GM23338 (cell line): Measurements from ENCODE around the gene KCNJ11. TPM values are rescaled to one million over a fixed set of nuclear protein-coding genes. Genes with fewer than 3 reads are reported as not detected.

Source experiments
- ATAC-seq: fragments of 200-7000 bp; cut with Tn5 transposase; 3 replicates; pipeline ENCODE4 v1.9.1; 2020
- DNase-seq: peaks from one replicate; pipeline ENCODE4 v3.0.0-alpha.2; 2015; ENCODE audit warnings: low spot score
- H2AFZ ChIP-seq: fragments of 200-600 bp; sonication (generic); 2 replicates; pipeline ENCODE4 v1.8.0; 2016; ENCODE audit warnings: antibody characterized with exemption, mild to moderate bottlenecking, moderate library complexity
- H3F3A ChIP-seq: fragments of 200-600 bp; sonication (generic); replicated peaks from 2 replicates; pipeline ENCODE4 v1.8.0; 2017; ENCODE audit warnings: antibody characterized with exemption, mixed run types, low read depth
- H3K27ac ChIP-seq: fragments of 200-600 bp; sonication (generic); 2 replicates; pipeline ENCODE4 v1.6.1; 2016; ENCODE audit warnings: low read depth
- H3K27me3 ChIP-seq: fragments of 200-600 bp; sonication (generic); 2 replicates; pipeline ENCODE4 v1.8.0; 2016; ENCODE audit warnings: mild to moderate bottlenecking, mixed run types, moderate library complexity; ENCODE audit not compliant: insufficient read depth
- H3K36me3 ChIP-seq: fragments of 200-600 bp; sonication (generic); 2 replicates; pipeline ENCODE4 v1.8.0; 2016; ENCODE audit warnings: mild to moderate bottlenecking; ENCODE audit not compliant: insufficient read depth
- H3K4me1 ChIP-seq: fragments of 200-600 bp; sonication (generic); 2 replicates; pipeline ENCODE4 v1.8.0; 2016; ENCODE audit warnings: mild to moderate bottlenecking, moderate library complexity; ENCODE audit not compliant: insufficient read depth
- H3K4me2 ChIP-seq: fragments of 200-600 bp; sonication (generic); 2 replicates; pipeline ENCODE4 v1.7.1; 2017; ENCODE audit warnings: mixed run types
- H3K4me3 ChIP-seq: fragments of 200-600 bp; sonication (generic); 2 replicates; pipeline ENCODE4 v1.6.1; 2016; ENCODE audit warnings: mixed run types
- H3K79me2 ChIP-seq: fragments of 200-600 bp; sonication (generic); replicated peaks from 2 replicates; pipeline ENCODE4 v1.8.0; 2017; ENCODE audit warnings: mild to moderate bottlenecking; ENCODE audit not compliant: insufficient read depth
- H3K9me2 ChIP-seq: fragments of 200-600 bp; sonication (generic); 2 replicates; pipeline ENCODE4 v1.8.0; 2017; ENCODE audit not compliant: insufficient read depth
- H4K20me1 ChIP-seq: fragments of 200-600 bp; sonication (generic); replicated peaks from 2 replicates; pipeline ENCODE4 v1.8.0; 2017; ENCODE audit warnings: mild to moderate bottlenecking; ENCODE audit not compliant: insufficient read depth
- H3K27ac Mint-ChIP-seq: 2 replicates; pipeline ENCODE4 v1.8.0; 2020; ENCODE audit warnings: inconsistent platforms, mild to moderate bottlenecking, moderate library complexity, mixed read lengths
- H3K27me3 Mint-ChIP-seq: 3 replicates; pipeline ENCODE4 v1.8.0; 2022; ENCODE audit warnings: low read depth, mild to moderate bottlenecking, moderate library complexity, mixed read lengths, inconsistent platforms; ENCODE audit not compliant: insufficient read depth, poor library complexity
- H3K36me3 Mint-ChIP-seq: 3 replicates; pipeline ENCODE4 v1.8.0; 2021; ENCODE audit warnings: low read depth, mild to moderate bottlenecking, inconsistent platforms, moderate library complexity, mixed read lengths
- H3K4me1 Mint-ChIP-seq: 3 replicates; pipeline ENCODE4 v1.8.0; 2020; ENCODE audit warnings: mild to moderate bottlenecking, inconsistent platforms, mixed read lengths
- H3K4me3 Mint-ChIP-seq: 3 replicates; pipeline ENCODE4 v1.8.0; 2021; ENCODE audit warnings: moderate library complexity, mild to moderate bottlenecking, inconsistent platforms, mixed read lengths
- H3K9me3 Mint-ChIP-seq: 3 replicates; pipeline ENCODE4 v1.8.0; 2020; ENCODE audit warnings: moderate library complexity, mild to moderate bottlenecking, inconsistent platforms, mixed read lengths
- EZH2 ChIP-seq: fragments of 200-600 bp; sonication (generic); IDR thresholded peaks from one replicate; pipeline ENCODE4 v1.8.0; 2017; ENCODE audit warnings: antibody characterized with exemption, mild to moderate bottlenecking, low read depth; ENCODE audit not compliant: unreplicated experiment
- EZH2phosphoT487 ChIP-seq: fragments of 200-600 bp; sonication (generic); IDR thresholded peaks from one replicate; pipeline ENCODE4 v1.8.1; 2018; ENCODE audit warnings: antibody characterized with exemption; ENCODE audit not compliant: unreplicated experiment
- JUNB ChIP-seq: IDR thresholded peaks from one replicate; pipeline ENCODE4 v1.6.1; 2016; ENCODE audit warnings: antibody characterized with exemption; ENCODE audit not compliant: unreplicated experiment
- POLR2AphosphoS5 ChIP-seq: IDR thresholded peaks from 2 replicates; pipeline ENCODE4 v1.6.1; 2016; ENCODE audit warnings: antibody characterized with exemption, low read depth
- STAT1 ChIP-seq: IDR thresholded peaks from one replicate; pipeline ENCODE4 v1.6.1; 2016; ENCODE audit warnings: antibody characterized with exemption; ENCODE audit not compliant: unreplicated experiment
- ZNF114 ChIP-seq: fragments of 250-450 bp; sonication (Bioruptor Pico); IDR thresholded peaks from 2 replicates; pipeline ENCODE4 v1.5.0; 2020; ENCODE audit warnings: mild to moderate bottlenecking, moderate library complexity
- ZNF331 ChIP-seq: fragments of 250-450 bp; sonication (Bioruptor Pico); IDR thresholded peaks from 2 replicates; pipeline ENCODE4 v1.5.0; 2020; ENCODE audit warnings: low read depth, mild to moderate bottlenecking, moderate library complexity
- polyA plus RNA-seq: library from polyadenylated mRNA; unstranded; fragments of >200 nt; fragmentation: Nextera tagmentation; extraction: Ambion mirVana; gene quantifications from 2 replicates; pipeline ENCODE4 v1.2.1, GENCODE V29; 2016
- total RNA-seq: library from RNA; depleted of rRNA; stranded (reverse); fragments of >200 nt; shearing (Covaris generic); gene quantifications from 2 replicates; pipeline ENCODE4 v1.2.3, GENCODE V29; 2014
- TF ChIP-seq, protein P1 (sequence below): IDR thresholded peaks from one replicate; pipeline ENCODE4 v1.6.1; 2018; ENCODE audit warnings: antibody characterized with exemption; ENCODE audit not compliant: unreplicated experiment
- TF ChIP-seq, protein P2 (sequence below): IDR thresholded peaks from 2 replicates; pipeline ENCODE4 v1.6.1; 2016; ENCODE audit warnings: antibody characterized with exemption
- TF ChIP-seq, protein P3 (sequence below), 2 experiments: fragments of 200-600 bp in 1 of 2; sonication (generic) in 1 of 2; conservative IDR thresholded peaks; 2 replicates each; pipeline versions ENCODE4 v1.5.1 to v1.6.1; 2016 to 2017; ENCODE audit warnings: antibody characterized with exemption in 2 of 2, low read depth in 2 of 2, mild to moderate bottlenecking in 2 of 2, moderate library complexity in 1 of 2
- TF ChIP-seq, protein P4 (sequence below): fragments of 250-450 bp; sonication (Bioruptor Pico); IDR thresholded peaks from 2 replicates; pipeline ENCODE4 v1.5.0; 2020; ENCODE audit warnings: mild to moderate bottlenecking, moderate library complexity

The KCNJ11 gene
- total and polyA plus RNA-seq, 2 experiments from 2014 or later: 0.89 to 7.9 TPM

DNA sequence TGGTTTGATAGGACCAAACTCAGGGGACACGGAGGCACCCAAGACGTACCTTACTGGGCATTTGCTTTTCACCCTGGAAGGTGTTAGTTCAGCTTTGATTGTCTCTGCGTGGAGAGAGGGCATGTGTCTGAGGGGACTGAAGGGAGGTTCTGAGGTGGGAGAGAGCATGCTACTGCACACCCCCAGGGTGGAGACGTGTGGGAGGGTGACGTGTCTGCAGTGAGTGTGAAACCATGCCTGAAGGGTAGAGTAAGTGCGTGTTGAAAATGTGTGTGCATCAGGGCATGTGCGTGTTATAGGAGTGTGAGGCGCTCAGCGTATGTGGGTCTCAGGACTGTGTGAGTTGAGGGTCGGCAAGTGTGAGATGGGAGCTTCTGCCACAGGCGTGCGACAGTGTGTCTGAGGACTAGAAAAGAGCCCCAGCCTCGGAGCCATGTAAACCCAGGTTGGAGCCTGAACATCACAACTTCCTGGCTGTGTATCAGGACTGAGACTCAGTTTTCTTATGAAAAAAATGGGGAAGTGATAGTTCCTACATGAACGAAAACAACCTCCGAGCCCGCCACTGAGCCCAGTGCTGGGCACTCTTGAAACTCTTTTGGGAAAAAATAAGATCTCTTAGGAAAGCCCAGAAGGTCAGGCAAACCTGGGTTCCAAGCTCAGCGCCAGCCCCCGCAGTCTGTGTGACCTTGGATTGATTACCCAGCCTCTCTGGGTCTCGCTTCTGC lies 11.8 kb upstream of the KCNJ11 start:
- H3K4me3 Mint-ChIP-seq: no peak overlapping the region
- no peaks in the 10 kb centered on the region for H3K4me1 ChIP-seq
- no peaks in the 10 kb centered on the region for H3K27me3 ChIP-seq
- H3K36me3 Mint-ChIP-seq: no peaks in the 10 kb centered on the region
- no peaks in the 10 kb centered on the region for H3K4me1 Mint-ChIP-seq
- TF ChIP-seq, protein P1, sequence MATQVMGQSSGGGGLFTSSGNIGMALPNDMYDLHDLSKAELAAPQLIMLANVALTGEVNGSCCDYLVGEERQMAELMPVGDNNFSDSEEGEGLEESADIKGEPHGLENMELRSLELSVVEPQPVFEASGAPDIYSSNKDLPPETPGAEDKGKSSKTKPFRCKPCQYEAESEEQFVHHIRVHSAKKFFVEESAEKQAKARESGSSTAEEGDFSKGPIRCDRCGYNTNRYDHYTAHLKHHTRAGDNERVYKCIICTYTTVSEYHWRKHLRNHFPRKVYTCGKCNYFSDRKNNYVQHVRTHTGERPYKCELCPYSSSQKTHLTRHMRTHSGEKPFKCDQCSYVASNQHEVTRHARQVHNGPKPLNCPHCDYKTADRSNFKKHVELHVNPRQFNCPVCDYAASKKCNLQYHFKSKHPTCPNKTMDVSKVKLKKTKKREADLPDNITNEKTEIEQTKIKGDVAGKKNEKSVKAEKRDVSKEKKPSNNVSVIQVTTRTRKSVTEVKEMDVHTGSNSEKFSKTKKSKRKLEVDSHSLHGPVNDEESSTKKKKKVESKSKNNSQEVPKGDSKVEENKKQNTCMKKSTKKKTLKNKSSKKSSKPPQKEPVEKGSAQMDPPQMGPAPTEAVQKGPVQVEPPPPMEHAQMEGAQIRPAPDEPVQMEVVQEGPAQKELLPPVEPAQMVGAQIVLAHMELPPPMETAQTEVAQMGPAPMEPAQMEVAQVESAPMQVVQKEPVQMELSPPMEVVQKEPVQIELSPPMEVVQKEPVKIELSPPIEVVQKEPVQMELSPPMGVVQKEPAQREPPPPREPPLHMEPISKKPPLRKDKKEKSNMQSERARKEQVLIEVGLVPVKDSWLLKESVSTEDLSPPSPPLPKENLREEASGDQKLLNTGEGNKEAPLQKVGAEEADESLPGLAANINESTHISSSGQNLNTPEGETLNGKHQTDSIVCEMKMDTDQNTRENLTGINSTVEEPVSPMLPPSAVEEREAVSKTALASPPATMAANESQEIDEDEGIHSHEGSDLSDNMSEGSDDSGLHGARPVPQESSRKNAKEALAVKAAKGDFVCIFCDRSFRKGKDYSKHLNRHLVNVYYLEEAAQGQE: no peak
- TF ChIP-seq POLR2AphosphoS5 (no peak), ZNF114 (CRISPR knock-in tag) (no peak), ZNF331 (CRISPR knock-in tag) (no peak), JUNB (no peak), EZH2phosphoT487 (no peak), EZH2 (no peak), STAT1 (no peak)
- TF ChIP-seq, protein P2, sequence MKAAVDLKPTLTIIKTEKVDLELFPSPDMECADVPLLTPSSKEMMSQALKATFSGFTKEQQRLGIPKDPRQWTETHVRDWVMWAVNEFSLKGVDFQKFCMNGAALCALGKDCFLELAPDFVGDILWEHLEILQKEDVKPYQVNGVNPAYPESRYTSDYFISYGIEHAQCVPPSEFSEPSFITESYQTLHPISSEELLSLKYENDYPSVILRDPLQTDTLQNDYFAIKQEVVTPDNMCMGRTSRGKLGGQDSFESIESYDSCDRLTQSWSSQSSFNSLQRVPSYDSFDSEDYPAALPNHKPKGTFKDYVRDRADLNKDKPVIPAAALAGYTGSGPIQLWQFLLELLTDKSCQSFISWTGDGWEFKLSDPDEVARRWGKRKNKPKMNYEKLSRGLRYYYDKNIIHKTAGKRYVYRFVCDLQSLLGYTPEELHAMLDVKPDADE: no peak
- TF ChIP-seq, protein P3, sequence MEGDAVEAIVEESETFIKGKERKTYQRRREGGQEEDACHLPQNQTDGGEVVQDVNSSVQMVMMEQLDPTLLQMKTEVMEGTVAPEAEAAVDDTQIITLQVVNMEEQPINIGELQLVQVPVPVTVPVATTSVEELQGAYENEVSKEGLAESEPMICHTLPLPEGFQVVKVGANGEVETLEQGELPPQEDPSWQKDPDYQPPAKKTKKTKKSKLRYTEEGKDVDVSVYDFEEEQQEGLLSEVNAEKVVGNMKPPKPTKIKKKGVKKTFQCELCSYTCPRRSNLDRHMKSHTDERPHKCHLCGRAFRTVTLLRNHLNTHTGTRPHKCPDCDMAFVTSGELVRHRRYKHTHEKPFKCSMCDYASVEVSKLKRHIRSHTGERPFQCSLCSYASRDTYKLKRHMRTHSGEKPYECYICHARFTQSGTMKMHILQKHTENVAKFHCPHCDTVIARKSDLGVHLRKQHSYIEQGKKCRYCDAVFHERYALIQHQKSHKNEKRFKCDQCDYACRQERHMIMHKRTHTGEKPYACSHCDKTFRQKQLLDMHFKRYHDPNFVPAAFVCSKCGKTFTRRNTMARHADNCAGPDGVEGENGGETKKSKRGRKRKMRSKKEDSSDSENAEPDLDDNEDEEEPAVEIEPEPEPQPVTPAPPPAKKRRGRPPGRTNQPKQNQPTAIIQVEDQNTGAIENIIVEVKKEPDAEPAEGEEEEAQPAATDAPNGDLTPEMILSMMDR (conservative IDR thresholded peaks at IDR 0.05; ENCODE audit: low read depth in 2 of 2): no peak
- TF ChIP-seq, protein P4, sequence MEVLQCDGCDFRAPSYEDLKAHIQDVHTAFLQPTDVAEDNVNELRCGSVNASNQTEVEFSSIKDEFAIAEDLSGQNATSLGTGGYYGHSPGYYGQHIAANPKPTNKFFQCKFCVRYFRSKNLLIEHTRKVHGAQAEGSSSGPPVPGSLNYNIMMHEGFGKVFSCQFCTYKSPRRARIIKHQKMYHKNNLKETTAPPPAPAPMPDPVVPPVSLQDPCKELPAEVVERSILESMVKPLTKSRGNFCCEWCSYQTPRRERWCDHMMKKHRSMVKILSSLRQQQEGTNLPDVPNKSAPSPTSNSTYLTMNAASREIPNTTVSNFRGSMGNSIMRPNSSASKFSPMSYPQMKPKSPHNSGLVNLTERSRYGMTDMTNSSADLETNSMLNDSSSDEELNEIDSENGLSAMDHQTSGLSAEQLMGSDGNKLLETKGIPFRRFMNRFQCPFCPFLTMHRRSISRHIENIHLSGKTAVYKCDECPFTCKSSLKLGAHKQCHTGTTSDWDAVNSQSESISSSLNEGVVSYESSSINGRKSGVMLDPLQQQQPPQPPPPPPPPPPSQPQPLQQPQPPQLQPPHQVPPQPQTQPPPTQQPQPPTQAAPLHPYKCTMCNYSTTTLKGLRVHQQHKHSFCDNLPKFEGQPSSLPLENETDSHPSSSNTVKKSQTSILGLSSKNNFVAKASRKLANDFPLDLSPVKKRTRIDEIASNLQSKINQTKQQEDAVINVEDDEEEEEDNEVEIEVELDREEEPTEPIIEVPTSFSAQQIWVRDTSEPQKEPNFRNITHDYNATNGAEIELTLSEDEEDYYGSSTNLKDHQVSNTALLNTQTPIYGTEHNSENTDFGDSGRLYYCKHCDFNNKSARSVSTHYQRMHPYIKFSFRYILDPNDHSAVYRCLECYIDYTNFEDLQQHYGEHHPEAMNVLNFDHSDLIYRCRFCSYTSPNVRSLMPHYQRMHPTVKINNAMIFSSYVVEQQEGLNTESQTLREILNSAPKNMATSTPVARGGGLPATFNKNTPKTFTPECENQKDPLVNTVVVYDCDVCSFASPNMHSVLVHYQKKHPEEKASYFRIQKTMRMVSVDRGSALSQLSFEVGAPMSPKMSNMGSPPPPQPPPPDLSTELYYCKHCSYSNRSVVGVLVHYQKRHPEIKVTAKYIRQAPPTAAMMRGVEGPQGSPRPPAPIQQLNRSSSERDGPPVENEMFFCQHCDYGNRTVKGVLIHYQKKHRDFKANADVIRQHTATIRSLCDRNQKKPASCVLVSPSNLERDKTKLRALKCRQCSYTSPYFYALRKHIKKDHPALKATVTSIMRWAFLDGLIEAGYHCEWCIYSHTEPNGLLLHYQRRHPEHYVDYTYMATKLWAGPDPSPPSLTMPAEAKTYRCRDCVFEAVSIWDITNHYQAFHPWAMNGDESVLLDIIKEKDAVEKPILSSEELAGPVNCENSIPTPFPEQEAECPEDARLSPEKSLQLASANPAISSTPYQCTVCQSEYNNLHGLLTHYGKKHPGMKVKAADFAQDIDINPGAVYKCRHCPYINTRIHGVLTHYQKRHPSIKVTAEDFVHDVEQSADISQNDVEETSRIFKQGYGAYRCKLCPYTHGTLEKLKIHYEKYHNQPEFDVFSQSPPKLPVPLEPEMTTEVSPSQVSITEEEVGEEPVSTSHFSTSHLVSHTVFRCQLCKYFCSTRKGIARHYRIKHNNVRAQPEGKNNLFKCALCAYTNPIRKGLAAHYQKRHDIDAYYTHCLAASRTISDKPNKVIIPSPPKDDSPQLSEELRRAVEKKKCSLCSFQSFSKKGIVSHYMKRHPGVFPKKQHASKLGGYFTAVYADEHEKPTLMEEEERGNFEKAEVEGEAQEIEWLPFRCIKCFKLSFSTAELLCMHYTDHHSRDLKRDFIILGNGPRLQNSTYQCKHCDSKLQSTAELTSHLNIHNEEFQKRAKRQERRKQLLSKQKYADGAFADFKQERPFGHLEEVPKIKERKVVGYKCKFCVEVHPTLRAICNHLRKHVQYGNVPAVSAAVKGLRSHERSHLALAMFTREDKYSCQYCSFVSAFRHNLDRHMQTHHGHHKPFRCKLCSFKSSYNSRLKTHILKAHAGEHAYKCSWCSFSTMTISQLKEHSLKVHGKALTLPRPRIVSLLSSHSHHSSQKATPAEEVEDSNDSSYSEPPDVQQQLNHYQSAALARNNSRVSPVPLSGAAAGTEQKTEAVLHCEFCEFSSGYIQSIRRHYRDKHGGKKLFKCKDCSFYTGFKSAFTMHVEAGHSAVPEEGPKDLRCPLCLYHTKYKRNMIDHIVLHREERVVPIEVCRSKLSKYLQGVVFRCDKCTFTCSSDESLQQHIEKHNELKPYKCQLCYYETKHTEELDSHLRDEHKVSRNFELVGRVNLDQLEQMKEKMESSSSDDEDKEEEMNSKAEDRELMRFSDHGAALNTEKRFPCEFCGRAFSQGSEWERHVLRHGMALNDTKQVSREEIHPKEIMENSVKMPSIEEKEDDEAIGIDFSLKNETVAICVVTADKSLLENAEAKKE (CRISPR knock-in tag): no peak
- no peak overlapping the region for H3K27ac Mint-ChIP-seq
- H3K27ac ChIP-seq: no peak overlapping the region
- no peaks in the 10 kb centered on the region for H3K79me2 ChIP-seq
- H4K20me1 ChIP-seq: no peaks in the 10 kb centered on the region
- no peak overlapping the region for H2AFZ ChIP-seq
- no peak overlapping the region for H3K4me3 ChIP-seq
- H3K9me3 Mint-ChIP-seq: no peaks in the 10 kb centered on the region
- no peaks in the 10 kb centered on the region for H3K36me3 ChIP-seq
- no peak overlapping the region for H3K4me2 ChIP-seq
- DNase-seq (no peak), ATAC-seq (no peak)
- peaks cover 4% of the 10 kb centered on the region for H3K27me3 Mint-ChIP-seq
- no peaks in the 10 kb centered on the region for H3K9me2 ChIP-seq
- H3F3A ChIP-seq: no peaks in the 10 kb centered on the region
